Effector CD4-positive, alpha-beta T cell (primary cell): ENCODE data around the gene MAPK6.
"Not testable (repeated sequence)": the region's sequence is repeated elsewhere in the genome, so short reads cannot be mapped to it uniquely, and the experiment has no call there.

Experiments used
- DNase-seq: peaks from one replicate; pipeline ENCODE4 v3.0.0-alpha.2; 2020
- total RNA-seq: gene quantifications from one replicate; lab custom pipeline; 2026; lab: John Stamatoyannopoulos, UW

The MAPK6 gene
- 143 reads per million, percentile 88 among the genes with 10 or more reads in this experiment for total RNA-seq

GRCh38 chr15:52018693-52019393 lies at the start of gene MAPK6:
Gene MAPK6 (plus strand): TSS chr15:52019219. CDS start chr15:52046461, 27,242 bp downstream.
- peak; percentile 90 for DNase-seq

- no peak for DNase-seq
Observed at GRCh38 chr15:51969728-51970127, 49.3 kb upstream of the MAPK6 start.

GRCh38 chr15:51970132-51970817 lies 48.7 kb upstream of the MAPK6 start:
- no peak for DNase-seq

GRCh38 chr15:51971032-51971374 lies 48.0 kb upstream of the MAPK6 start:
- no peak for DNase-seq

GRCh38 chr15:51971375-51972133 lies 47.5 kb upstream of the MAPK6 start, which contains the start of gene LEO1:
Gene LEO1 (minus strand): TSS chr15:51971778. CDS start chr15:51971745, 33 bp downstream.
- peak; percentile 87 for DNase-seq

GRCh38 chr15:51973220-51973619 lies 45.8 kb upstream of the MAPK6 start:
- DNase-seq = no peak

- no peak for DNase-seq
Observed at GRCh38 chr15:51973775-51974174, 45.2 kb upstream of the MAPK6 start.

- peak; percentile 9 for DNase-seq
Observed at GRCh38 chr15:51982013-51982769, 36.8 kb upstream of the MAPK6 start.

GRCh38 chr15:51982770-51983103 lies 36.3 kb upstream of the MAPK6 start:
- DNase-seq = no peak

GRCh38 chr15:51991141-51991540 lies 27.9 kb upstream of the MAPK6 start:
- DNase-seq = no peak

- DNase-seq = no peak
Observed at GRCh38 chr15:51992953-51993352, 26.1 kb upstream of the MAPK6 start.

GRCh38 chr15:52002351-52002750 lies 16.7 kb upstream of the MAPK6 start:
- DNase-seq = no peak

GRCh38 chr15:52003089-52003488 lies 15.9 kb upstream of the MAPK6 start:
- DNase-seq = not testable (repeated sequence)

- no peak for DNase-seq
Observed at GRCh38 chr15:52003710-52004109, 15.3 kb upstream of the MAPK6 start.

GRCh38 chr15:52004806-52005205 lies 14.2 kb upstream of the MAPK6 start:
- no peak for DNase-seq

GRCh38 chr15:52005748-52006701 lies 13.0 kb upstream of the MAPK6 start:
- no peak for DNase-seq

- DNase-seq = no peak
Observed at GRCh38 chr15:52006702-52007340, 12.2 kb upstream of the MAPK6 start.

GRCh38 chr15:52008359-52008697 lies 10.7 kb upstream of the MAPK6 start:
- no peak for DNase-seq

GRCh38 chr15:52008698-52009434 lies 10.2 kb upstream of the MAPK6 start:
- no peak for DNase-seq
